NCI-H2196 treated with DMSO at 0.1 percent for 48 hours (cell line): Measurements from ENCODE around the gene TIGD3.

Experiments
- DNase-seq: peaks from one replicate; lab custom pipeline; 2025; ENCODE audit not compliant: unreplicated experiment; lab: John Stamatoyannopoulos, UW

Gene TIGD3

GRCh38 chr11:65388731-65389130 lies 34.2 kb downstream of the TIGD3 start:
- no peak for DNase-seq

GRCh38 chr11:65389294-65389980 lies 34.9 kb downstream of the TIGD3 start:
- DNase-seq: no peak

GRCh38 chr11:65390099-65390941 lies 35.8 kb downstream of the TIGD3 start:
- DNase-seq: no peak

- no peak for DNase-seq
These were observed 36.4 kb downstream of the TIGD3 start for GRCh38 chr11:65390996-65391395.

GRCh38 chr11:65392186-65392829 lies 37.8 kb downstream of the TIGD3 start:
- no peak for DNase-seq

DNA sequence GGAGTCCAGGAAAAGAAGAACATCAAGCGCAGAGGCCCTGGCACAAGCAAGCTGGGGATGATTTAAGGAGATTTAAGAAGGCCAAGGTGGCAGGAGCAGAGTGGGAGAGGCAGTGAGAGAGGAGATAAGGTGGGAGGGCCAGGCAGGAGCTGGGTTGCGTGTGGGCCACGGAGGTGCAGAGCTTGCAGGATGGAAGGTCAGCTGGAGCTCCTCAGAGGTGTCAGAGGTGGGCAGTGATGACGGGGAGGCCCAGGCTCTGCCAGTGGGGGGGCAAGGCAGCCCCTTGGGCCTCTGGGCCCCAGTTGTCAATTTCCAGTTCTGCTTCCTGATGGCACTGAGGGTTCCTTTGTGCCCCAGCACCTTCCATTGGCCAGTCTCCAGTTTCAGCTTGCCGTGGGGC lies 38.3 kb downstream of the TIGD3 start:
- DNase-seq: no peak

DNA sequence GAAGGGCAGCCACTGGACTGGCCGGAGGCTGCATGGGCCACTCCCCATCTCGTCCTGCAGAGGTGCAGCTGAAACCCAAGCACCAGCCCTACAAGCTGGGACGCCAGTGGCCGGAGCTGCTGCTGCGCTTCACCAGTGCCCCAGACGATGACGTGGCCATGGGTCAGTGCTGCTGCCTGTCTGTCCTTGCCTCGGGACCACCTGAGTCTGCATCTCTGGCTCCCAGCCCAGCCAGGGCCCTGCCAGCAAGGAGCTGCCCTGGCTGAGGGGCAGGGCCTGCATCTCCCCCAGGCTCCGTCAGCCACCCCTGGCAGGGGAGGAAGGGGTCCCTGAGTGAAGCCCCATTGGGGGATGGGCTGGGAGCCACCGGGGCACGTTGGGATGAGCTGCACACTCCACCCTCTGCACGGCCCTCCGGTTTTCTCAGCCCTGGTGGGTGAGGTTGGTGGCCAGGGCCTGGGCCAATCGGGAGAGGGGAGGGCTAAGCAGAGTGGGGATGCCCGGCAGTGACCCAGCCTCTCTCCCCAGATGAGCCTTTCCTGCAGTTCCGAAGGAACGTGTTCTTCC lies 39.0 kb downstream of the TIGD3 start:
- DNase-seq: no peak

DNA sequence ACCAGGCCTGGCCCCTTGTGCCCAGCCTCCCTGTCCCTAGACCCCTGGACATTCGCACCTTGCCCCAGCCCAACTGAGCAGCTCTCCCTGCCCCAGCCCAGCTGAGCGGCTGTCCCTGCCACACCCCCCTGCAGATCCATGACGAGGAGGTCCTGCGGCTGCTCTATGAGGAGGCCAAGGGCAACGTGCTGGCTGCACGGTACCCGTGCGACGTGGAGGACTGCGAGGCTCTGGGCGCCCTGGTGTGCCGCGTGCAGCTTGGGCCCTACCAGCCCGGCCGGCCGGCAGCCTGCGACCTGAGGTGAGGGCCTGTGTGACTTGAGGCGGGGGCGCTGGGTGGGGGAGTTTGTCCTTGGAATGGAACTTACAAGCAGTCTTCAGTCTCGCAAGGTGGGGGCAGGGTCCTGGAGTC lies 39.6 kb downstream of the TIGD3 start:
- no peak for DNase-seq

DNA sequence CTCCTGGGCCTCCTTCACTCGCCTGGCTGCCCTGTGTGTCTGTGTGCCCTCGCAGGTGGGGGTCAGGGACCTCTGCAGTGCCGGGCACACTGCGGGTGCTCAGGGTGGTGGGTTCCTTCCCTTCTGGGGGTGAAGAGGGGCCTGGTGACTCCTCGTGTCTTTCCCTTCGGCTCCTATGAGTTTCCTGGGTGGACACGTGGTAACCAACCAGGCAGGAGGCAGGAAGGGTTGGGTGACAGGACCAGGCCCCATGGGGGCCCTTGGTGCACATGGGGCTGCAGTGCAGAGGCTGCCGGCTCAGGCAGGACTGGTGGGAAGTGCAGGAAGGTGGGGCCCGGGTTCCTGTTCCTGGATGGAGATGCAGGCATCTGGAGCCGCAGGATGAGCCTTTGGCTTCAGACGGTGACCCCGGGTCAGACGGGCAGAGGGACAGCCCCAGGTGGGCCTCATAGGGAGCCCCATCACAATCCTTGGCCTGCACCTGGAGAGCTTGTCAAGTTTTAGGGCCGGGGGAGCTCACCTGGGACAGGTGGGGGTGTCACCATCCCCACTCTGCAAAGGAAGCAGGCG lies 41.5 kb downstream of the TIGD3 start:
- DNase-seq: no peak

GRCh38 chr11:65396769-65397745 lies 42.5 kb downstream of the TIGD3 start:
- no peak for DNase-seq

DNA sequence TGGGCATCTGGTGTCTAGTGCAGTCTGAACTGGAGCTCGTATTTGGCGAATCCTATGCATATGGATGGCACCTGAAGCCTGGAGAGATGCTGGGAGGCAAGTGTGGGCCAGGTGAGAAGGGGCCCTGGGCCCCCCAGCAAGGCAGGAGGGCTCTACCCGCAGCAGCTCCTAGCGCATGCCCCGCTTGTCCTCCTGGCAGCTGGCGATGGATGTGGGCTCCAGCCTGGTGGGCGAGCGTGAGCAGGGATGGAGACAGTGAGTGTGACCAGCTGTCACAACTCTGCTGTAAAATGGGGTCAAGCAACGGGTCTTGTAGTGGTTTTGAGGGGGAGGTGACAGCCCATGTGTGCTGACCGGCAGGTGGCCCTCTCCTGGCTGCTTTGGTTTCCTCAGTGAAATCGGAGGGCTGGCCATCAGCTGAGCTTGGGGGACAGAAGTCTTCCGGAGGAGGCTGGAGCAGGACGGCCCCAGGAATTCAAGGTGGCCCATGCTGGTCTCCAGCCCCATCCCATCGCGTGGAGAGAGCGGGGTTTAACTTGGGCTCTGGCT lies 43.9 kb downstream of the TIGD3 start:
- no peak for DNase-seq

GRCh38 chr11:65399249-65399648 lies 44.7 kb downstream of the TIGD3 start:
- no peak for DNase-seq

DNA sequence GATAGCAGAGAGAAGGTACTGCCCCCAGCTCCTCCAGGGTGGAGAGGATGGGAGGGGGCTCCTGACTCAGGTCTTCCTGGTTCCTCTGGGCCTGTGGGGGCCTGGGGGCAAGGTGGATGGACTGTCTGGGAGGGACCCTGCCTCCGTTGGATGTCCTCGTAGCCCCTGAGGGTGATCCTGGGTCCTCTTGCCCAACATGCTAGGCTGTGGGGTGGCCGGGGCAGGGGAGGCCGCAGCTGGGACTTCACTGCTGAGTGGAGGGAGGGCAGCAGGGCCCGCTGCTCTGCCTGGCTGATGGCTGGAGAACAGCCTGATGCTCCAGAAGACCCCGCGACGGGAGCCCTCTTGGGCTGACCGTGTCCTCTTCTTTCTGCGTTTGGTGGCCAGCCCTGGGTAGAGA lies 45.3 kb downstream of the TIGD3 start:
- no peak for DNase-seq

DNA sequence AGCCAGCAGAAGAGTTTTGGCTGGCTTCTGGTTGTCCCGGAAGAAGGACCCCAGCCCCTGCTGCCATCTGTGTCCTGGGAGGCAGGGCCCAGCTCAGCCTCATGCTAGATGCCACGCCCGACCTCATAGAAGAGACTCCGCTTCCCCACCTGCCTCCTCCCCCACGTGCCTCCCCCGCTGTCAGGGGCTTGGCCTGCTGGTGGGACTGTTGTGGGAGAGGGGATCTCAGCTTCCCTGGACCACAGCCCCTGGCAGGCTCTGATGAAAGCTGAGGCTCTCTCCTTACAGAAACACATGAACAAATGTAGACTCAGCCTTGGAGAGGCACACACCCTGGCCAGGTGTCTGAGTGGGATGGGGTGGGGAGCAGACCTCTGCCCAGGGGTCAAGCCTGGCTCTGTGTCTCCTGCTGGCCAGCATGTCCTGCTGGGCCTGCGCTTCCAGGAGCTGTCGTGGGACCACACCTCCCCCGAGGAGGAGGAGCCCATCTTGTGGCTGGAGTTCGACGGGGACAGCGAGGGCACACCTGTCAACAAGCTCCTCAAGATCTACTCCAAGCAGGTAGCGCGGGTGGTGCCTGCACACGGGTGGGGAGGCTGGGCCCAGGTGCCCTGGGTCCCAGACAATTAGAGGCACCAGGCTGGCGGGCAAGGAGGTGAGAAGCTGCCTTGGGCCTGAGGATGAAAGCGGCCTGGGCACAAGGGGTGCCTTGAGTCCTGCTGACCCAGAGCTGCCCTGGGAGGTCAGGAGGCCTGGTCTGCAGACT lies 45.9 kb downstream of the TIGD3 start:
- DNase-seq: no peak

DNA sequence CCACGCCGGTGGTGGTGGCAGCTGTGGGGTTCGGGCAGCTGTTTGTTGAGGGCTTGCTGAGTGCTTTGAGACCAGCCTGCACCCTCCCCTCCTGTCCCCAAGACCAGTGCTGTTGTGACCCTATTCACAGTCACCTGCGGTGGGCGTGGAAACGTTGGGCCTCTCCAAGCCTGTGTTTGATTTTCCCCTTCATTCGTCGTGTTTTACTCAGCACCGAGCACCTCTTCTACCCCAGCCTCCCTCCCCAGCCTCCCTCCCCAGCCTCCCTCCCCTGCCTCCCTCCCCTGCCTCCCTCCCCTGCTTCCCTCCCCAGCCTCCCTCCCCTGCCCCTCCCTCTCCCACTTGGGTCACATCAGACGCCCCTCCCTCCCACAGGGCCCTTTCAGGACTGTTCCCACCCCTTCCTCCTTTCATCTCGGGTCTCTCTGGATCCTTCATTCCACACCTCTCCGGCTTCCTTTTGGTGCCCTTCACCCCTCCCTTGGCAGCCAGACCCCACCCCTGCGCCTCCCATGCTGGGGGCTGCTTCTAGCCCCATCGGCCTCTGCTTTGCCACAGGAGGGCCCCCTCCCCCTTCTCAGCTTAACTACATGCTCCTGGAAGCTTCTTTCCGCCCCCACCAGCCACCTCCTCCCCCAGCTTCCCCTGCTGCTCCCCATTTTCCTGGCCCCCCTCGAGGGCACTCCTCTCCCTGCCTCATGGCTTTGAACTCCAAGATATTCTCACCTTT lies 46.7 kb downstream of the TIGD3 start:
- no peak for DNase-seq

GRCh38 chr11:65401803-65402248 lies 47.3 kb downstream of the TIGD3 start:
- no peak for DNase-seq

DNA sequence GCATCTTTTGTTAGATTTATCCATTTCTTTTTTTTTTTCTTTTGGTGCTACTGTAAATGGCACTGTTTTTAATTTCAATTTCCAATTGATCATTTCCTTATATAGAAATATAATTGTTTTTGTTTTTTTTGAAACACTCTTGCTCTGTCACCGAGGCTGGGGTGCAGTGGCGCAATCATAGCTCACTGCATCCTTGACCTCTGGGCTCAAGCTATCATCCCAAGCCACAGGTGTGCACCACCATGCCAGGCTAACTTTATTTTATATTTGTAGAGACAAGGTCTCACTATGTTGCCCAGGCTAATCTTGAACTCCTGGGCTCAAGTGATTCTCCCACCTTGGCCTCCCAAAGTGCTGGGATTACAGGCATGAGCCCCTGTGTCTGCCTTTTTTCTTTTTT lies 48.2 kb downstream of the TIGD3 start:
- no peak for DNase-seq

- no peak for DNase-seq
These were observed 49.1 kb downstream of the TIGD3 start for GRCh38 chr11:65403607-65404121.
